HEK293 (cell line): ENCODE data around the gene NLK.

Experiments used
- CTCF ChIA-PET: fragments of 350-600 bp; formaldehyde crosslinking; extraction: SDS; loops from one replicate; lab custom pipeline; 2021; ENCODE audit warnings: antibody characterized with exemption; lab: Yijun Ruan, JAX
- POLR2A ChIA-PET: fragments of 300-600 bp; formaldehyde crosslinking; extraction: SDS; loops from one replicate; lab custom pipeline; 2020; ENCODE audit warnings: antibody characterized with exemption, inconsistent platforms; lab: Yijun Ruan, JAX
- H3K27ac ChIP-seq: fragments of 200-500 bp; sonication (Bioruptor generic); 2 replicates; pipeline ENCODE4 v1.5.1; 2014; ENCODE audit warnings: low read depth, low read length, control low read depth, inconsistent platforms; ENCODE audit errors: extremely low read depth
- H3K36me3 ChIP-seq, 2 experiments: fragments of 200-500 bp in 1 of 2; sonication (Bioruptor generic) in 1 of 2; 1 replicate in 1 of 2; 2 replicates in 1 of 2; pipeline ENCODE4 v1.5.1; 2014 to 2017; ENCODE audit warnings: inconsistent platforms in 2 of 2, low read length in 2 of 2; ENCODE audit not compliant: control insufficient read depth in 2 of 2, insufficient read depth in 1 of 2
- H3K4me1 ChIP-seq: fragments of 200-500 bp; sonication (Bioruptor generic); 2 replicates; pipeline ENCODE4 v1.5.1; 2014; ENCODE audit warnings: mild to moderate bottlenecking, low read length, inconsistent platforms; ENCODE audit not compliant: control insufficient read depth, insufficient read depth
- H3K4me3 ChIP-seq: 2 replicates; pipeline ENCODE4 v1.5.1; 2011; ENCODE audit warnings: low read depth, mild to moderate bottlenecking, control low read depth, low read length, moderate library complexity
- H3K9me3 ChIP-seq: fragments of 200-500 bp; sonication (Bioruptor generic); 2 replicates; pipeline ENCODE4 v1.5.1; 2014; ENCODE audit warnings: low read depth, low read length, inconsistent platforms; ENCODE audit not compliant: control insufficient read depth, insufficient read depth
- GFI1B ChIP-seq: fragments of 450-650 bp; formaldehyde crosslinking; IDR thresholded peaks from 2 replicates; pipeline ENCODE4 v1.5.1; 2016; ENCODE audit warnings: missing biosample characterization, missing genetic modification characterization
- KLF1 ChIP-seq: fragments of 450-650 bp; formaldehyde crosslinking; IDR thresholded peaks from 2 replicates; pipeline ENCODE4 v1.5.1; 2016; ENCODE audit warnings: missing biosample characterization, missing genetic modification characterization
- KLF17 ChIP-seq: fragments of 450-650 bp; formaldehyde crosslinking; IDR thresholded peaks from 2 replicates; pipeline ENCODE4 v1.5.1; 2016; ENCODE audit warnings: missing biosample characterization, missing genetic modification characterization
- PRDM2 ChIP-seq: fragments of 450-650 bp; formaldehyde crosslinking; IDR thresholded peaks from 2 replicates; pipeline ENCODE4 v1.5.1; 2016; ENCODE audit warnings: missing biosample characterization, missing genetic modification characterization, borderline replicate concordance
- ZNF10 ChIP-seq: fragments of 450-650 bp; formaldehyde crosslinking; IDR thresholded peaks from 2 replicates; pipeline ENCODE4 v1.5.1; 2017; ENCODE audit warnings: missing biosample characterization, missing genetic modification characterization
- ZNF138 ChIP-seq: fragments of 450-650 bp; formaldehyde crosslinking; IDR thresholded peaks from 2 replicates; pipeline ENCODE4 v1.5.1; 2016; ENCODE audit warnings: missing biosample characterization, missing genetic modification characterization, borderline replicate concordance
- ZNF398 ChIP-seq: fragments of 450-650 bp; formaldehyde crosslinking; IDR thresholded peaks from 2 replicates; pipeline ENCODE4 v1.5.1; 2017; ENCODE audit warnings: missing biosample characterization, missing genetic modification characterization
- ZNF426 ChIP-seq: fragments of 450-650 bp; formaldehyde crosslinking; IDR thresholded peaks from 2 replicates; pipeline ENCODE4 v1.5.1; 2017; ENCODE audit warnings: missing biosample characterization, missing genetic modification characterization, mild to moderate bottlenecking, inconsistent platforms, moderate library complexity
- ZNF544 ChIP-seq: fragments of 450-650 bp; formaldehyde crosslinking; IDR thresholded peaks from 2 replicates; pipeline ENCODE4 v1.5.0; 2017; ENCODE audit warnings: missing biosample characterization, missing genetic modification characterization
- ZNF585B ChIP-seq: fragments of 450-650 bp; formaldehyde crosslinking; IDR thresholded peaks from 2 replicates; pipeline ENCODE4 v1.5.1; 2016; ENCODE audit warnings: missing biosample characterization, missing genetic modification characterization
- ZSCAN30 ChIP-seq: fragments of 450-650 bp; IDR thresholded peaks from 2 replicates; pipeline ENCODE4 v1.5.1; 2018; ENCODE audit warnings: missing biosample characterization, mild to moderate bottlenecking, missing genetic modification characterization, moderate library complexity
- TF ChIP-seq, protein P1 (sequence below): fragments of 450-650 bp; formaldehyde crosslinking; conservative IDR thresholded peaks from 2 replicates; pipeline ENCODE4 v1.5.1; 2016; ENCODE audit warnings: low read depth, missing biosample characterization, missing genetic modification characterization

The NLK gene

GRCh38 chr17:28113269-28113668 lies 70.8 kb downstream of the NLK start:
- Histone ChIP-seq H3K36me3 (no peaks in the 10 kb centered on the region), H3K4me3 (no peak overlapping the region), H3K27ac (no peak overlapping the region), H3K9me3 (no peaks in the 10 kb centered on the region), H3K4me1 (peaks cover 12% of the 10 kb centered on the region)
- ChIA-PET CTCF (no interaction called here), POLR2A (no interaction called here)
- TF ChIP-seq KLF1 (tag by site-specific recombination): no peak
- TF ChIP-seq ZNF585B: no peak
- TF ChIP-seq ZNF426 (tag by site-specific recombination): no peak

GRCh38 chr17:28115046-28115445 lies 72.6 kb downstream of the NLK start:
- Histone ChIP-seq H3K27ac (no peak overlapping the region), H3K9me3 (no peaks in the 10 kb centered on the region), H3K4me3 (no peak overlapping the region), H3K4me1 (peaks cover 12% of the 10 kb centered on the region), H3K36me3 (no peaks in the 10 kb centered on the region)
- TF ChIP-seq, protein P1, sequence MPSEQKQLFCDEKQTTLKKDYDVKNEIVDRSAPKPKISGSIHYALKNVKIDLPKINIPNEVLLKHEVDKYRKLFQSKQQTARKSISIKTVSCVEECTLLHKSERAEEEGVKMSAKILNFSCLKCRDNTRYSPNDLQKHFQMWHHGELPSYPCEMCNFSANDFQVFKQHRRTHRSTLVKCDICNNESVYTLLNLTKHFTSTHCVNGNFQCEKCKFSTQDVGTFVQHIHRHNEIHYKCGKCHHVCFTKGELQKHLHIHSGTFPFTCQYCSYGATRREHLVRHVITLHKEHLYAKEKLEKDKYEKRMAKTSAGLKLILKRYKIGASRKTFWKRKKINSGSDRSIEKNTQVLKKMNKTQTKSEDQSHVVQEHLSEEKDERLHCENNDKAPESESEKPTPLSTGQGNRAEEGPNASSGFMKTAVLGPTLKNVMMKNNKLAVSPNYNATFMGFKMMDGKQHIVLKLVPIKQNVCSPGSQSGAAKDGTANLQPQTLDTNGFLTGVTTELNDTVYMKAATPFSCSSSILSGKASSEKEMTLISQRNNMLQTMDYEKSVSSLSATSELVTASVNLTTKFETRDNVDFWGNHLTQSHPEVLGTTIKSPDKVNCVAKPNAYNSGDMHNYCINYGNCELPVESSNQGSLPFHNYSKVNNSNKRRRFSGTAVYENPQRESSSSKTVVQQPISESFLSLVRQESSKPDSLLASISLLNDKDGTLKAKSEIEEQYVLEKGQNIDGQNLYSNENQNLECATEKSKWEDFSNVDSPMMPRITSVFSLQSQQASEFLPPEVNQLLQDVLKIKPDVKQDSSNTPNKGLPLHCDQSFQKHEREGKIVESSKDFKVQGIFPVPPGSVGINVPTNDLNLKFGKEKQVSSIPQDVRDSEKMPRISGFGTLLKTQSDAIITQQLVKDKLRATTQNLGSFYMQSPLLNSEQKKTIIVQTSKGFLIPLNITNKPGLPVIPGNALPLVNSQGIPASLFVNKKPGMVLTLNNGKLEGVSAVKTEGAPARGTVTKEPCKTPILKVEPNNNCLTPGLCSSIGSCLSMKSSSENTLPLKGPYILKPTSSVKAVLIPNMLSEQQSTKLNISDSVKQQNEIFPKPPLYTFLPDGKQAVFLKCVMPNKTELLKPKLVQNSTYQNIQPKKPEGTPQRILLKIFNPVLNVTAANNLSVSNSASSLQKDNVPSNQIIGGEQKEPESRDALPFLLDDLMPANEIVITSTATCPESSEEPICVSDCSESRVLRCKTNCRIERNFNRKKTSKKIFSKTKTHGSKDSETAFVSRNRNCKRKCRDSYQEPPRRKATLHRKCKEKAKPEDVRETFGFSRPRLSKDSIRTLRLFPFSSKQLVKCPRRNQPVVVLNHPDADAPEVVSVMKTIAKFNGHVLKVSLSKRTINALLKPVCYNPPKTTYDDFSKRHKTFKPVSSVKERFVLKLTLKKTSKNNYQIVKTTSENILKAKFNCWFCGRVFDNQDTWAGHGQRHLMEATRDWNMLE (tag by site-specific recombination): no peak
- TF ChIP-seq ZNF10 (tag by site-specific recombination): no peak
- TF ChIP-seq ZNF398 (tag by site-specific recombination): no peak
- no peak for TF ChIP-seq ZNF138 (tag by site-specific recombination)
- TF ChIP-seq PRDM2 (tag by site-specific recombination): no peak
- no peak for TF ChIP-seq KLF17
- TF ChIP-seq ZNF544 (tag by site-specific recombination): no peak
- no peak for TF ChIP-seq GFI1B (tag by site-specific recombination)
- no peak for TF ChIP-seq ZSCAN30
- ChIA-PET CTCF (interaction anchor here (0.6 kb wide), 1 partner anchor 113 kb away, joined by 3 read pairs; no protein-coding TSS in a partner anchor), POLR2A (no interaction called here)
